ENCODE measurements around the gene ZNF287. TPM values are rescaled to one million over a fixed set of nuclear protein-coding genes. Genes with fewer than 3 reads are reported as not detected.

Gene ZNF287
- total RNA-seq, 1 donor from 2014 or later = 2.9 TPM

DNA sequence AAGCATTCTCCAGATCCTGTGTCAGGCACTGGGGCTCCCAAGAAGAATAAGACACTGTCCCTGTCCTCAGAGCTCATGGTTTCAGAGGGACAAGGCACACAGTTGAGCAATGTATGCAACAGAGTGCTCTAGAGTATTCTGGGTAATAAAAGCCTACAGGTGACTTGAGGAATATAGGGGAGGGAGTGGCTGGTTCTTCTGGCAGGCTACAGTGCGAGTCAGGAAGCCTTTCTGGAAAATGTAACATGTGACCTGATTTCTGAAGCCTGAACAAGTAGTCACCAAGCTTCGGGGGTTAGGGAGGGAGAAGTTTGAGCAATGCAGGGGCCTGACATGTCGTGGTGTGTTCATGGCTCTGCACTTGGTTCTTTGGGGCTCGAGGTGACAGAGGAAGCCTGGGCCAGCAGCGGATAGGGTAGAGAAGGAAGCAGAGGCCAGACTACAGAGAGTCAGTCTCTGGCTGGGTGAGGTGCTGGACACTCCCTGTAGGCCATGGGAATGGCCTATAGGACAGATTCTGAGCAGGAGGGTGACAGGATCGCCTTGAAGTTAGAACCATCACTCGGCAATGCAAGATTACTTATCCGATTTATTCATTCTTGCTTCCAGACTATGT, 61.0 kb downstream of the ZNF287 start:
- DNase-seq (ENCODE audit: low spot score in 2 of 2) = no peak
- TF ChIP-seq, protein P1, sequence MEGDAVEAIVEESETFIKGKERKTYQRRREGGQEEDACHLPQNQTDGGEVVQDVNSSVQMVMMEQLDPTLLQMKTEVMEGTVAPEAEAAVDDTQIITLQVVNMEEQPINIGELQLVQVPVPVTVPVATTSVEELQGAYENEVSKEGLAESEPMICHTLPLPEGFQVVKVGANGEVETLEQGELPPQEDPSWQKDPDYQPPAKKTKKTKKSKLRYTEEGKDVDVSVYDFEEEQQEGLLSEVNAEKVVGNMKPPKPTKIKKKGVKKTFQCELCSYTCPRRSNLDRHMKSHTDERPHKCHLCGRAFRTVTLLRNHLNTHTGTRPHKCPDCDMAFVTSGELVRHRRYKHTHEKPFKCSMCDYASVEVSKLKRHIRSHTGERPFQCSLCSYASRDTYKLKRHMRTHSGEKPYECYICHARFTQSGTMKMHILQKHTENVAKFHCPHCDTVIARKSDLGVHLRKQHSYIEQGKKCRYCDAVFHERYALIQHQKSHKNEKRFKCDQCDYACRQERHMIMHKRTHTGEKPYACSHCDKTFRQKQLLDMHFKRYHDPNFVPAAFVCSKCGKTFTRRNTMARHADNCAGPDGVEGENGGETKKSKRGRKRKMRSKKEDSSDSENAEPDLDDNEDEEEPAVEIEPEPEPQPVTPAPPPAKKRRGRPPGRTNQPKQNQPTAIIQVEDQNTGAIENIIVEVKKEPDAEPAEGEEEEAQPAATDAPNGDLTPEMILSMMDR (IDR thresholded peaks at IDR 0.05) = no peak
- no peaks in the 10 kb centered on the region for H3K27me3 ChIP-seq
- H3K4me3 ChIP-seq = no peak overlapping the region
- H3K4me1 ChIP-seq = no peaks in the 10 kb centered on the region
- H3K9me3 ChIP-seq = no peaks in the 10 kb centered on the region
- intact Hi-C loops (cut with DNase I) = no loop called here
- H3K36me3 ChIP-seq = no peaks in the 10 kb centered on the region
- H3K27ac ChIP-seq = no peak overlapping the region

DNA sequence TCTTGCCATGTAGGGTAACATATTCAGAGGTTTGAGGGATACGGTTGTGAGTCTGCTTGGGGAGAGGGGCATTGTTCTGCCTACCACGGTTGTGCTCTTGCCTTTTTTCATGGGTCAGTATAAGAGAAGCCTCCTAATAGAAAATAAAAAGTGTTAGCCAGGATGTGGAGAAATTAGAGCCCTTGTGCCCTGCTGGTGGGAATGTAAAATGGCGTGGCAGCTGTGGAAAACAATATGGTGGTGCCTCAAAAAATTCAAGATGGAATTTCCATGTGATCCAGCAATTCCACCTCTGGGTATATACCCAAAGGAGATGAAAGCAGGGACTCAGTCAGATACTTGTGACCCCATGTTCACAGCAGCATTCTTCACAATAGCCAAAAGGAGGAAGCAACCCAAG, 62.8 kb downstream of the ZNF287 start:
- Histone ChIP-seq H3K4me3 (no peak overlapping the region), H3K9me3 (no peaks in the 10 kb centered on the region), H3K27me3 (no peaks in the 10 kb centered on the region), H3K27ac (no peak overlapping the region), H3K4me1 (no peaks in the 10 kb centered on the region), H3K36me3 (no peaks in the 10 kb centered on the region)
- TF ChIP-seq, protein P1 (IDR thresholded peaks at IDR 0.05) = no peak
- intact Hi-C loops (cut with DNase I) = no loop called here
- no peak for DNase-seq (ENCODE audit: low spot score in 2 of 2)

DNA sequence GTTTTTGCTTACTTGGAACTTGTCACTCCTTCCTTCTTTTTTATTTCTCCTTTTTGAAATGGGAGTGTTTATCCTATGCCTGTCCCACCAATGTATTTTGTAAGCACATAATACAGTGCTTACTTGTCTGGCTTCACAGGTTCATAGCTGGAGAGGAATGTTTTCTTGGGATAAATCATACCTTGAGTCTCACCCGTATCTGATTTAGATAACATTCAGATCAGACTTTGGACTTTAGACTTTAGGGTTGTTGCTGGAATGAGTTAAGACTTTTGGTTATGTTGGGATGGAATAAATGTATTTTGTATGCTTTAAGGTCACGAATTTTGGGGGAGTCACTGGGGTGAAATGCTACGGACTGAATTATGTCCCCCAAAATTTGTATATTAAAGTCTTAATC, 64.0 kb downstream of the ZNF287 start:
- Histone ChIP-seq H3K27me3 (no peaks in the 10 kb centered on the region), H3K27ac (no peak overlapping the region), H3K9me3 (no peaks in the 10 kb centered on the region), H3K36me3 (no peaks in the 10 kb centered on the region), H3K4me3 (no peak overlapping the region), H3K4me1 (no peaks in the 10 kb centered on the region)
- TF ChIP-seq, protein P1 (IDR thresholded peaks at IDR 0.05) = no peak
- no peak for DNase-seq (ENCODE audit: low spot score in 2 of 2)
- intact Hi-C loops (cut with DNase I) = no loop called here

Other genes starting within 250 kb of the ZNF287 start
- 37.6 TPM for gene CENPV, start 215.7 kb downstream of the ZNF287 start, total RNA-seq
- 615 TPM for gene UBB, start 188.1 kb downstream of the ZNF287 start, total RNA-seq
- gene TRPV2, start 153.6 kb downstream of the ZNF287 start, total RNA-seq = 26.1 TPM
- gene LRRC75A, start 77.0 kb downstream of the ZNF287 start, total RNA-seq = 1.2 TPM
- 0.53 TPM for gene ZNF624, start 84.6 kb upstream of the ZNF287 start, total RNA-seq
- gene CCDC144A, start 121.0 kb upstream of the ZNF287 start, total RNA-seq = 0.43 TPM

Data from ascending aorta (tissue), 2 donors.